Mesenteric fat pad (tissue), 1 donor: ENCODE data around the gene VEZF1. TPM values are rescaled to one million over a fixed set of nuclear protein-coding genes. Genes with fewer than 3 reads are reported as not detected.

Source experiments
- DNase-seq: peaks from one replicate; pipeline ENCODE4 v3.0.0-alpha.2; 2020; ENCODE audit warnings: low spot score
- long read RNA-seq: library from polyadenylated mRNA; unstranded; transcript quantifications from one replicate; pipeline ENCODE4 v2.0.0, GENCODE V29; 2020
- total RNA-seq: library from RNA; stranded (reverse); fragmentation: NEBNext Ultra II Directional; extraction: Animal tissue kit (Norgen Biotek cat#: 25700); gene quantifications from one replicate; pipeline ENCODE4 v1.2.1, GENCODE V29; 2021
- donor health status: DM: yes; HTN: yes; CAD: no.

VEZF1 gene, protein sequence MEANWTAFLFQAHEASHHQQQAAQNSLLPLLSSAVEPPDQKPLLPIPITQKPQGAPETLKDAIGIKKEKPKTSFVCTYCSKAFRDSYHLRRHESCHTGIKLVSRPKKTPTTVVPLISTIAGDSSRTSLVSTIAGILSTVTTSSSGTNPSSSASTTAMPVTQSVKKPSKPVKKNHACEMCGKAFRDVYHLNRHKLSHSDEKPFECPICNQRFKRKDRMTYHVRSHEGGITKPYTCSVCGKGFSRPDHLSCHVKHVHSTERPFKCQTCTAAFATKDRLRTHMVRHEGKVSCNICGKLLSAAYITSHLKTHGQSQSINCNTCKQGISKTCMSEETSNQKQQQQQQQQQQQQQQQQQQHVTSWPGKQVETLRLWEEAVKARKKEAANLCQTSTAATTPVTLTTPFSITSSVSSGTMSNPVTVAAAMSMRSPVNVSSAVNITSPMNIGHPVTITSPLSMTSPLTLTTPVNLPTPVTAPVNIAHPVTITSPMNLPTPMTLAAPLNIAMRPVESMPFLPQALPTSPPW
- 42.7 TPM for total RNA-seq
- long read RNA-seq, transcript VEZF1-202 (6 exons, 2,321 nt): major isoform, 38 of 48 reads
- long read RNA-seq, partial matches to known transcripts: 1 of 48 reads
- long read RNA-seq, other reads (novel, unspliced or antisense): 9 of 48 reads

DNA sequence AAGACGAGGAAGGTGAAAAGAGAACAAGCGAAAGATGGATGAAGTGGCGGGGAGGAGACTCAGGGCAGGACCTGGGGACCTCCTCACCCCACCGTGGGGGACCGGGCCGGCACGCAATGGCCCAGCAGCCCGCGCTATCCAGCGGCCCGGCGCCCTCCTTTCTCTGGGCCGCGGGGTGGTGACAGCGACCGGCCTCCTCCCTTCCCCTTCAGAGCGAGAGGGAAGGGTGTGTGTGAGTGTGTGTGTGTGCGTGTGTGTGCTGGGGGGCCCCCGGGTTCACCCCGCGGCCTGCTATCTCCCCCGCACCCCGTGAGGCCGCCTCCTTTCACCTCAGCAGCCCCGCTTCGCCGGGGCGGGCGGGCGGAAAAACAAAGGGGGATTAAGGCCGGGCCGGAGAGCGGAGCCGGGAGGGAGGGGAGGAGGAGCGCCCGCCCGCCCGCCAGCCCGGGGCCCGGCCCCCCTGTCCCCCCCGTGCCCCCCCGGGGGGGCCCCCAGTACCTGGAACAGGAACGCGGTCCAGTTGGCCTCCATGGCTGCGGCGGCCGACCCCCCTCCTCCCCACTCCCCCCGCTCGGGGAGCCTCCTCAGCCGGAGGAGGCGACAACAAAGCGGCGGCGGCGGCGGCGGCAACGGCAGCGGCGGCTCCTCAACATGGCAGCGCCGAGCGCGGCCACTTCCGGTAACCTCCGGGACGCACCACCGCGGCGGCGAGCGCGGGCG, at the start of gene VEZF1:
Gene VEZF1, minus strand, starts transcription at position 674 of the 720 bp plus-strand sequence. Its CDS starts 143 bp downstream, at position 531.
- no peak for DNase-seq

DNA sequence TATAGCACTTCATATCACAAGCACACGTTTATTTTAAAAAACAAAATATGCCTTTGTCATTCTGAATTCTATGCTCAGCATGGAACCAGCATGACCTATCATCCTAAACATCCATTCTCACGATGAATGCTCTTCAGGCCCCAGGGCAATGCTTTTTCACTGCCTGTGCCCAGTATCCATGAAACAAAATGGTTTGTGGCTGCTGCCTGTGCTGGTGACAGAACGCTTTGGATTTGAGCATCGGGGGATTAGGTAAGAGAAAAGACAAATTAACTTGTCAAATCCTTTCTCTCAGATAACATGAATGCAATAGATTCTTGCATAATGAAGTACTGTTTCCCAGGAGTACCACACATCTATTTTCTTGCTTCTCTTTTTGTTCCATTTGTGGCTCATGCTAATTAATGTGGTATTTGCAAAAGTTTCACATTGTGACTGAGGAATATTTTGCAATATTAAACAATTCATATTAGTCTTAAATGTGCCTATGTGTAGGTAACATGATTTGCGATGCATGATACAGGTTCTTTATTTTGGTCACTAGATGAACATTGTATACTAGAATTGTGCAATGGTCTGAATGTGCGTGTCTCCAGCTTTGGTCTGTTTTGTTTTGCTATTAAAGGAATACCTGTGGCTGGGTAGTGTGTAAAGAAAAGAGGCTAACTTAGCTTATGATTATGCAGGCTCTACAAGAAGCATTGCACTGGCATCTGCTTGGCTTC, 44.8 kb upstream of the VEZF1 start:
- DNase-seq: no peak

DNA sequence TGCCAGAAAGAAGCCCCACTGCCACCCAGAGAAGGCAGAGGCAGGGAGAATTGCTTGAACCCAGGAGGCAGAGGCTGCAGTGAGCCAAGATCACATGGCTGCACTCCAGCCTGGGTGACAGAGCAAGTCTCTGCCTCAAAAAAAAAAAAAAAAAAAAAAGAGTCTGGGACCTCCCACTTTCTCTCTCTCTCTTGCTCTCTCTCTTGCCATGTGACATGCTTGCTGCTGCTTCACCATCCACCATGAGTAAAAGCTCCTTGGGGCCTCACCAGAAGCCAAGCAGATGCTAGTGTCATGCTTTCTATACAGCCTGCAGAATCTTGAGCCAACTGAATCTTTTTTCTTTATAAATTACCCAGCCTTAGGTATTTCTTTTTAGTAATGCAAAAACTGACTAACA, 40.5 kb upstream of the VEZF1 start:
- no peak for DNase-seq

DNA sequence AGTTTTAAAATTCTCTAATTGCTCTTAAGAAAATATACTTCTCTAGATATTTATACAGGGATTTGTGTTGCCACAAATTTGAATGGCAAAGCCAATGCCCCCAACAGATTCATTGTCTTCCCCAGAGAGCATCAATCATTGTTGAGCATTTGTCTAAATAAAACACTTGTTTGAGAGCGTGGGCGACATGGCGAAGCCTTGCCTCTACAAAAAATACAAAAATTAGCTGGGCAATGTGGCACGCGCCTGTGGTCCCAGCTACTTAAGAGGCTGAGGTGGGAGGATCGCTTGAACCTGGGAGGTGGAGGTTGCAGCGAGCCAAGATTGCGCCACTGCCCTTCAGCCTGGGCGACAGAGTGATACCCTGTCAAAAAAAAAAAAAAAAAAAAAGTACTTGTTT, 32.3 kb upstream of the VEZF1 start:
- DNase-seq: no peak

DNA sequence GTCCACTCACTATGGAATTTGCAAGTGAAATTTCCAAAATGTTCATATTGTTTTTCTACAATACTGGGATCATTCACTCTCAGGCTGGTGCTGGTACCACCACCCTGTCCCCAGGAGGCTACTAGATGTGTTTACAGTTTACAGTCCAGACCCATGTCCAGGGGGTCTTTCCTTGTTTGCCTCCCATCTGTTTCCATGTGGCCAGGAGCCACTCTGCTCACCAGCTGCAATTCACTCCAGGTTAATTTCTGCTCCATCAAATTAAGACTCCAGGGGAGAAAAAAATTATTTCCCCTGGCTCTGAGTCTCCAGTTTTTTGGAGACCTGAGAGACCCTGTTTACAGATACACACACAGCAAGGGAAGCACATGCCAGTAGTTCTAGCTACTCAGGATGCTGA, 31.5 kb upstream of the VEZF1 start:
- no peak for DNase-seq

DNA sequence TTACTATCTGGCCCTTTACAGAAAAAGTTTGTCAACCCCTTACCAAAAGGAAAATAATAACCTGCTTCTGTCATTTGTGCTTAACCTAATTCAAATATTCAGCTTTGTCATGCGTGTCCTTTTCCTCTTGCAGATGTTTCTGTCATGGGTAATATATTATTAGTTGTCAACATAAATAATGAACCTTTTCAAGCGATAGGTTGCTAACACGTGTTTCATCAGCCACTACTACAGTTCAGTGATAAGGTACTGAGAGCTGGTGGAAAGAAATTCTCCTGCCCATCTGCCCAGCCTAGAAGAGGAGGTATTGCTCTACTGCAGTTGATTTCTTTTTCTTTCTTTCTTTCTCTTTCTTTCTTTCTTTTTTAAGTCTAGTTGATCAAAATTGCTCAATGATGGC, 31.0 kb upstream of the VEZF1 start:
- no peak for DNase-seq

DNA sequence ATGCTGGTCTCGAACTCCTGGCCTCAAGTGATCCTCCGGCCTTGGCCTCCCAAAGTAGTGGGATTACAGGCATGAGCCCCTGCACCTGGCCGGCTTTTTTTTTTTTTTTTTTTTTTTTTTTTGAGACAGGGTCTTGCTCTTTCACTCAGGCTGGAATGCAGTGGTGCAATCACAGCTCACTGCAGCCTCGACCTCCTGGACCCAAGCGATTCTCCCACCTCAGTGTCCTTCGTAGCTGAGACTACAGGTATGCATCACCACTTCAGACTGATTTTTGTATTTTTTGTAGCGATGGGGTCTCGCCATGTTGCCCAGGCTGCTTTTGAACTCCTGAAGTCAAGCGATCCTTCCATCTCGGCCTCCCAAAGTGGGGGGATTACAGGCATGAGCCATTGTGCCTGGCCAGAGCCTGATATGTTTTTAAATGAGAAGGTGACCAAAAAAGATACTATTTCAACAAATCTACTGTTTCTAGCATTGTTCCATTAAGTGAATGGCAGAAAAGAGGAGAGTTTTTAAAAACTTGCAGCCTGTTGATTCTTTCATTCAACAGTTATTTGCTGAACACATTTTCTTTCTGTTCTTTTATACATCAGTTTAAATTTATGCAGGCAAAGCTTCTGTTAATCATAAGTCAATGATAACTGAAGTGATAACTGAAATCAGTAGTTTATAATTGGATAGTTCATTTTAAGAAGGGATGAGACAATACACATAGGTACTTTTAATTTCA, 22.2 kb upstream of the VEZF1 start:
- DNase-seq: no peak

DNA sequence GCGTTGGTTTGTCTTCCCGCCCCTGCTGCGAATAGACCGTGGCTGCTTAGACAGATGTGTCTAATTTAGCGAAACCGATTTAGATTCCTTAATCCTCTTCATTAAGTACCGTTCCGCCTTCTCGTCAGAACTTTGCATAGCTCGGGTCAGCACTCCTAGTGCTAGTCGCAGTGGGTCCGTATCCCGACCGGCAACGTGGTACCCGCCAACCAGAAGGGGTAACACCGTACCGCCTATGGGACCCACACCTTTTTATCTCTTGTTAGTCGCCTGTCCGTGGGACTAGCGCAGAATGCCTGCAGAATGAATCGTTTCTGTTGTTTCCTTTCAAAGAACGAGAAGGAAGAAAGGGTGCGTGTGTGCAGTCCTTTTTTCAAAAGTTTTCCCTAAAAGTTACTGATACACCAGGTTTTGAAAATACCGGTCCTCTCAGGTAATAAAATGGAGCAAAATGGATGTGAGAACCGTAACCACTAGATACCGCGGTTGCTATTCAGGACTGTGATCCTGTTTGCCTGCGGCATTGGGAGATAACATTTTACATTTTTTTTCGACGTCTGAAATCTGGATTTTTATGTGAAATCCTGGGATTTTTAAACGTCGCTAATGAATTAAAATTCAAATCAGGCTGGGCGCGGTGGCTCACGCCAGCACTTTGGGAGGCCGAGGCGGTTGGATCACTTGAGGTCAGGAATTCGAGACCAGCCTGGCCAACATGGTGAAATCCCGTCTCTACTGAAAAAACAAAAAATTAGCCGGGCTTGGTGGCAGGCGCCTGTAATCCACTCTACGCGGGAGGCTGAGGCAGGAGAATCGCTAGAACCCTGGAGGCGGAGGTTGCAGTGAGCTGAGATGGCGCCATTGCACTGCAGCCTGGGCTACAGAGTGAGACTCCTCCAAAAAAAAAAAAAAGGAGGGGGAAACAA, 20.0 kb upstream of the VEZF1 start:
- DNase-seq: no peak

DNA sequence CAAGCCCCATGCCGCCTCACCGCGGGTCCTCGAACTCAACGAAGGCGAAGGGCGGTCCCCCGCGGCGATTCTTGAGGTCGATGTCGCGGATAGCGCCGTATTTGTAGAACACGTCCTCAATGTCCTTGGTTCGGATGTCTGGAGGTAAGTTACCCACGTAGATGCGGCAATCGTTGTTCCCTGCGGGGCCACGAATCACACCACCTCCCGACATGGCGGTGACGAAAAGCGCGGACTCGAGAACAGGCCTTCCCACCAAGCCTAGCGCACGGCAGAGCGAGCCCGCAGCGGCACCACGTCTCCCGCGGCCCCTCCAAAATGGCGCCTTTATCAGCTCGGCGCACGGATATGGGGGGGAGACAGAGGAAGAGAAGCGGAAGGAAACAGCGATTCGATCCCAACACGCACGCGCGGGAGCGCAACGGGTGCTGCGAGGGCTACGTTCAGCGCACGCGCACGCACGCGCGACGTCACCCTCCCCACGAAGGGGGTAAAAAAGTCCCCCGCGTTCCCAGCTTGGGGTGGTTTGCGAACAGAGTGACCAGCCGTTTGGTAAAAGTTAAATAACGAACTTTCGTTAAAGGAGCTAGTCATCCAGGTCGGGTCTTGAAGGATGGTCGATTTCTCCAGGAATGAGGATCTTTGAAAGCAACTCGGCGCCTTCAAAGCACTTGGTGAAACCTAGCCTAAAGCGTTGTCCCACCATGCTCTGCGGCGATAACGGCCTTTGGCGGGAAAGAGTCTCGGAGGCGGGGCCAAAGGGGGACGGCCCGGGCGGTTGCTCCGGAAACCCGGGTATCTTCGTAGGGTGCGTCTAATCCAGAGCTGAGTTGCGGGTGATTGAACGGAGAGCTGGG, 19.1 kb upstream of the VEZF1 start, which contains the start of gene SRSF1:
Gene SRSF1, minus strand, starts transcription at position 323 of the 857 bp plus-strand sequence. Its CDS starts 109 bp downstream, at position 214.
- peak; percentile 99 for DNase-seq

DNA sequence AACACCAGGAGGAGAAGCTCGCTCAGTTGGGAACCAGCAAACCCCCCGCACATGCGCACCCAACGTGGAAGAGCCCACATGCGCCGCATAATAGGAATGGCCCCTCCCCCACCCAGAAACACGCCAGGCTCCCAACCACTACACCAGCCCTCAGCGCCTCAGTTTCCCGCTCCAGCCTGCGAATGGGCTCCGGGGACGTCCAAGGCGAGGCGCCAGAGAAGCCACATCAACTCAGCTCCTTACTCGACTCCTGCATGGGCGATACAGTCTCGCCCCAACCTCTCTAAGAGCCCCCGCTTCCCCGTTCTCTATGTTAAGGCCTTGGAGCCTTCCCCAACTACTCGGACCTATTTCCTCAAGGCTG, 18.5 kb upstream of the VEZF1 start:
- no peak for DNase-seq

DNA sequence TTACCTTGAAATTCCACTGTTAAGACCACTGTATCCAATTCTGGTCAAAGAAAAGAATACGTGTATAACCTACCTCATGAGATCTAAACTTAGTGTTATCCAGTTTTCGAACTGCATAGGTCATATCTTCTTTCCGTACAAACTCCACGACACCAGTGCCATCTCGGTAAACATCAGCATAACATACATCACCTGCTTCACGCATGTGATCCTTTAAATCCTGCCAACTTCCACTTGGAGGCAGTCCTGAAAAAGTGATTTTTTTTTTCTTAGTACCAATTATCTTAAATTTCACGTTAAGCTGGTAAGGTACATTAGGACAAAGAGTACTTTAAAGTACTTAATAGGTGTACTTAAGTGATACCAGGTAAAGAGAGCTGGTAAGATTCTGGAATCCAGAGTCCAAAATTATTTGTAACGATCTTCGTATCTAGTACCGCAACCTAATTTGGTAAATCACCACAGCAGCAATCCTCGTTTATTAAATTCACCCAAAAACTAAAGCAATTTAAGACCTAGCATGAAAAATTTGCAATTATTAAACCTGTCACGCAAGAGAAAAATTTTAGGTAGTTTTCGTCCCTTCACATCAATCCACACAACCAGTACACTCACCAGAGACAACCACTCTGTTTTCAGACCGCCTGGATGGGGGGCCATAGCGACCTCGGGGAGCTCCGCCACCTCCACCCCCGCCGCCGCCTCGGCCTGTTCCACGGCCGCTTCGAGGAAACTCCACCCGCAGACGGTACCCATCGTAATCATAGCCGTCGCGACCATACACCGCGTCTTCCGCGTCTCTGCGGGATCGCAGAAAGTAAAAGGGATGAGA, 17.9 kb upstream of the VEZF1 start:
- DNase-seq: no peak

DNA sequence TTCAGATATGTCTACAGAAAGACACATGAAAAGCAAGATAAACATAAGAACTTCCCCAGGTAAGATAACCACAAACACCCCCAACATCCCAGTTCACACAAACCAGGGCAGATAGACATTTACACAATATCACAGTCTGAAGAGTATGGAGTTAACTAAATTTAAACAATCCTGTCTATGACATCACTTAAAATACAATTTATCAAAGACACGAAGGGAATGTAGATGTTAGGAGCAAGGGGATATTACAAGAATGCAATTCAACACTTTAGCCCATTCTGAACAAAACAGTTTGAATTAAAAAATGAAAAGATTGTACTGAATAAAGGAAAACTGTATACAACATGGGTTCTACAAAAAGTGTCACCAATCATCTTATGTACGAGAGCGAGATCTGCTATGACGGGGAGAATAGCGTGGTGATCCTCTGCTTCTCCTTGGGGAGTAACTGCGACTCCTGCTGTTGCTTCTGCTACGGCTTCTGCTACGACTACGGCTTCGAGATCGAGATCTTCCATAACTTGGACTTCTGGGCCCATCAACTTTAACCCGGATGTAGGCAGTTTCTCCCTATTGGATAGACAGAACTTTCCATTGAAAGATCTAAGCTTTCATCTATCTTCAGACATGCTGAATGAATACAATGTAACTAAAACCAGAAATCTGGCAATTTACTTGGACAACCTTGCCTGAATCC, 17.1 kb upstream of the VEZF1 start:
- DNase-seq: no peak

DNA sequence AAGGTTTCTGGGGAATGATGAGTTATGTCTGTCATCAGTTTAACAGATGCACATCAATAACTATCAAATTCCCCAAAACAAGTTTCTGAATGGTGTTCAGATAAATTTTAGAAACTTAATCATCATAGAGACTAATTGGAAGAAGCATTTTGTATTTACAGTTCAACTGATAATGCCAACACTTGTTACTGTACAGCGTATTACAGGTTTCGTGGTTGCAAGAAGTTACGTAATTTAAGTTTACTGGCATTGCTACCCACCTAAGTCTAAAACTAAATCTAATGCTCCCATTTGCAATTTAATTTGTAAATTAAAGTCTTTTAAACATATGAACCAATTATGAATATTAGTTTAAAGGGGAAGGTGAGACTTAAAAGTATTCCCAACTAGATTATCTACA, 16.0 kb upstream of the VEZF1 start:
- DNase-seq: no peak

DNA sequence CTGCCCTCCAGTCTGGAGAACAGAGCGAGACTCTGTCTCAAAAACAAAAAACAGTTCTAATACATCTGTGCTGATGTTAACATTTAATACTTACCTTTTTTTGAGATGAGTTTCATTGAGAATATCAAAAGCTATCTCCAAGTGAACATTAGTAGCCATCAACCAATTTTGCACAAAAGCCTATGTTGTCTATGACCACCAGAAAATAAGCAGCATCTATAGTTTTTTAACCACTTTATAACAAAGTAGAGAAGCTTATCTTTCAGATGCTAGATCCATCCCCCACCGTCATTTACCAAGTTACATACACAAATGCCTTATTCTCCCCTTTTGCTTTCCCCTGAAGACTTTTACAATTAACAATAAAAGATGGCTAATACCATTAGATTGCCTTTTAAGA, 14.9 kb upstream of the VEZF1 start:
- no peak for DNase-seq

DNA sequence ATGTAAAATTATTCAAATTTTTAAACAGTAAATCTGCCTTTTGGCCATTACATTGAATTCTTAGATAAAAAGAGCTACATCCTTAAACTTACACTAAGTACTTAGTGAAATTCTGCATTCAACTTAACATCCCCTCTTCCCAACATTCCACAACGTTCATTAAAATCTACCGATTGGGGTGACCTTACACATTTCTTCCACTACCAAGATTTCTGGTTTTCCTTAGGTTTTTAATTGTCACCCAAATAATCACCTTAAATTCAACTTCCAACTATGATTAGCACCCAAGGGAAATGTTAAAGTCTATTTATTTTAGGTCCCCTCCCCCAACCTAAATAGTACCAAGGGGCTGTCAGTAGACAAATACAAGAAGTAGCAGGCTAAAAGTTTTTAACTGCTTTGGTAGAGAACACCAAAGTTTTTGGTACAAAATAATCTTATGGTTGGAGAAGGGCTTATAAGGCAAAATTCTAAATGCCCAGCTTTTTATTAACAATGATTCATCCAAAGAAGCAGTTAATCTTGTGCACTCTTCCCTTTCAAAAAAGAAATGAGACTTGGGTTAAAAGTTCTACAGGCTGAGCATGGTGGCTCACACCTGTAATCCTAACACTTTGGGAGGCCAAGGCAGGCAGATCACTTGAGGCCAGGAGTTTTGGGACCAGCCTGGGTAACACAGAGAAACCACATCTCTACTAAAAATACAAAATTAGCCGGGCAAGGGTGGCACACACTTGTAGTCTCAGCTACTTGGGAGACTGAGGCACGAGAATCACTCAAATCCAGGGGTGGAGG, 14.3 kb upstream of the VEZF1 start:
- DNase-seq: no peak

DNA sequence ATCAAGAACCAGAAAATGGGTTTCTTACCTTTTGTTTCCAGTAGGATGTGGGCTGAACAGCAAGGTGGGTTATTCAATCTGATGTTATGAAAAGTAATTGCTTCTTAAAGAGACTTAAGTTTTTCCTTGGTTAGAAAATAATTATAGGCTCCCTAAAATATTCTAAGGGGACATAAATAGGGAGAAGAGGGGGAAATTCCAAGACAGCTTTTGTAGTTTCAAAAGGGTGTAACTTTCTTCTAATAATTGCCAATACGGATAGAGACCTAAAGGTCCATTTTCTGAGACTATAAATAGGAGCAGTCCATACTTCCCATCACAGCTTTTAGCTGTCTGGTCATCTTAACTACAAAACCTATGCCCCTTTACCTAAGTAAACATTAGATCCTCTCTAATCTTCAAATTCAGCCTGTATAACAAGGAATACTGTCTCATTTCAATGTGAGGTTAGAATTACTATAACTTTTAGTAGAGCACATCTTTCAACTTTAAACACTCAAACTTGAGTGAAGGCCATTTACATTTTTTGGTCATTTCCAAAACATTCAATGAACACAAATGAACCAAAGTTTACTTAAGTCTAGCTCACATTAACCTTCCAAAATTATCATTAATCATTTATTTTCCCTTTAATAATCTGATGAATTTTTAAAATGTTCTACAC, 13.5 kb upstream of the VEZF1 start:
- DNase-seq: no peak
